ENCODE measurements around the gene INSL3.

DNA sequence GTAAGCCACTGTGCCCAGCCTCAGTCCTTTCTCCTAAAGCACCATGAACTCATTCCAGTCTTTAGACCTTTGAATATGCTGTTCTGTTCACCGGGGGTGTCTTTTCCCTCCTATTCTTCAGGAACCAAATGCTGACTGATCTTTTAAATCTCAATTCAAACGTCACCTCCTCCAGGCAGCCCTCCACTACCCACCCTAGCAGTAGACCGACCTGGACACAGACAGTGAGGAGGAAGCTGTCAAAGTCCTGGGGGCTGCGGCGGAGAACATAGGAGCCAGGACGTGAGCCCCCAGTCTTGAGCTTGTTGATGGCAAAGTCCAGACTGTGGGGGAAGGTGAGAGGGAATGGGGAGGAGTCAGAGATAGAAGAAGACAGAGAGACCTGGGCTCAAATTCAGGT, 18.7 kb upstream of the INSL3 start:
- TF ChIP-seq, protein P1, sequence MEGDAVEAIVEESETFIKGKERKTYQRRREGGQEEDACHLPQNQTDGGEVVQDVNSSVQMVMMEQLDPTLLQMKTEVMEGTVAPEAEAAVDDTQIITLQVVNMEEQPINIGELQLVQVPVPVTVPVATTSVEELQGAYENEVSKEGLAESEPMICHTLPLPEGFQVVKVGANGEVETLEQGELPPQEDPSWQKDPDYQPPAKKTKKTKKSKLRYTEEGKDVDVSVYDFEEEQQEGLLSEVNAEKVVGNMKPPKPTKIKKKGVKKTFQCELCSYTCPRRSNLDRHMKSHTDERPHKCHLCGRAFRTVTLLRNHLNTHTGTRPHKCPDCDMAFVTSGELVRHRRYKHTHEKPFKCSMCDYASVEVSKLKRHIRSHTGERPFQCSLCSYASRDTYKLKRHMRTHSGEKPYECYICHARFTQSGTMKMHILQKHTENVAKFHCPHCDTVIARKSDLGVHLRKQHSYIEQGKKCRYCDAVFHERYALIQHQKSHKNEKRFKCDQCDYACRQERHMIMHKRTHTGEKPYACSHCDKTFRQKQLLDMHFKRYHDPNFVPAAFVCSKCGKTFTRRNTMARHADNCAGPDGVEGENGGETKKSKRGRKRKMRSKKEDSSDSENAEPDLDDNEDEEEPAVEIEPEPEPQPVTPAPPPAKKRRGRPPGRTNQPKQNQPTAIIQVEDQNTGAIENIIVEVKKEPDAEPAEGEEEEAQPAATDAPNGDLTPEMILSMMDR (IDR thresholded peaks at IDR 0.05; ENCODE audit: insufficient read depth, low read depth, low read length), result no peak
- no peak for TF ChIP-seq EZH2 (IDR thresholded peaks at IDR 0.05; ENCODE audit: insufficient read depth, low read length)

All from astrocyte (in vitro differentiated cells and primary cell).